HEK293T (cell line): Measurements from ENCODE around the gene USP30.

Experiments used
- CTCF ChIA-PET: fragments of 350-600 bp; formaldehyde crosslinking; extraction: SDS; loops from one replicate; lab custom pipeline; 2021; ENCODE audit warnings: antibody characterized with exemption, inconsistent platforms; lab: Yijun Ruan, JAX
- POLR2A ChIA-PET: fragments of 350-600 bp; formaldehyde crosslinking; extraction: SDS; loops from one replicate; lab custom pipeline; 2020; ENCODE audit warnings: antibody characterized with exemption, inconsistent platforms; lab: Yijun Ruan, JAX
- DNase-seq: peaks from one replicate; pipeline ENCODE4 v3.0.0; 2012; ENCODE audit warnings: mixed read lengths; ENCODE audit errors: extremely low spot score
- ARNT ChIP-seq: fragments of 450-650 bp; IDR thresholded peaks from 2 replicates; pipeline ENCODE4 v1.6.1; 2017; ENCODE audit warnings: mild to moderate bottlenecking
- BHLHE40 ChIP-seq: fragments of 450-650 bp; IDR thresholded peaks from 2 replicates; pipeline ENCODE4 v1.6.1; 2016; ENCODE audit warnings: mild to moderate bottlenecking, moderate library complexity, borderline replicate concordance
- CTBP1 ChIP-seq: fragments of 450-650 bp; IDR thresholded peaks from 2 replicates; pipeline ENCODE4 v1.6.1; 2016; ENCODE audit warnings: borderline replicate concordance
- ELF4 ChIP-seq: fragments of 450-650 bp; IDR thresholded peaks from 2 replicates; pipeline ENCODE4 v1.6.1; 2017; ENCODE audit warnings: antibody characterized with exemption
- FOXA1 ChIP-seq: fragments of 450-650 bp; IDR thresholded peaks from 2 replicates; pipeline ENCODE4 v1.6.1; 2016; ENCODE audit warnings: mild to moderate bottlenecking
- FOXK2 ChIP-seq: fragments of 450-650 bp; IDR thresholded peaks from 2 replicates; pipeline ENCODE4 v1.6.1; 2016; ENCODE audit warnings: mild to moderate bottlenecking
- FOXM1 ChIP-seq: fragments of 450-650 bp; IDR thresholded peaks from 2 replicates; pipeline ENCODE4 v1.6.1; 2017; ENCODE audit warnings: mild to moderate bottlenecking, borderline replicate concordance
- HDGF ChIP-seq: fragments of 450-650 bp; IDR thresholded peaks from 2 replicates; pipeline ENCODE4 v1.6.1; 2017; ENCODE audit warnings: antibody characterized with exemption, borderline replicate concordance
- L3MBTL2 ChIP-seq: fragments of 450-650 bp; conservative IDR thresholded peaks from 2 replicates; pipeline ENCODE4 v1.6.1; 2016; ENCODE audit warnings: mild to moderate bottlenecking
- LEF1 ChIP-seq: fragments of 450-650 bp; IDR thresholded peaks from 2 replicates; pipeline ENCODE4 v1.6.1; 2017; ENCODE audit warnings: mild to moderate bottlenecking, borderline replicate concordance
- NFRKB ChIP-seq: fragments of 450-650 bp; IDR thresholded peaks from 2 replicates; pipeline ENCODE4 v1.6.1; 2016; ENCODE audit warnings: mild to moderate bottlenecking, moderate library complexity
- PKNOX1 ChIP-seq: fragments of 450-650 bp; IDR thresholded peaks from 2 replicates; pipeline ENCODE4 v1.6.1; 2016
- SP1 ChIP-seq: fragments of 450-650 bp; IDR thresholded peaks from 2 replicates; pipeline ENCODE4 v1.6.1; 2017
- SUZ12 ChIP-seq: fragments of 450-650 bp; IDR thresholded peaks from 2 replicates; pipeline ENCODE4 v1.6.1; 2016; ENCODE audit warnings: mild to moderate bottlenecking
- TARDBP ChIP-seq: fragments of 450-650 bp; IDR thresholded peaks from 2 replicates; pipeline ENCODE4 v1.6.1; 2016
- ZNF384 ChIP-seq: fragments of 450-650 bp; IDR thresholded peaks from 2 replicates; pipeline ENCODE4 v1.6.1; 2016

The USP30 gene

GRCh38 chr12:109125791-109126190 lies 73.4 kb downstream of the USP30 start:
- no peak for DNase-seq
- CTCF ChIA-PET, result no interaction called here
- TF ChIP-seq PKNOX1, result no peak
- no peak for TF ChIP-seq ZNF384
- TF ChIP-seq CTBP1, result no peak
- TF ChIP-seq BHLHE40, result no peak
- POLR2A ChIA-PET, result no interaction called here

GRCh38 chr12:109126784-109127183 lies 74.4 kb downstream of the USP30 start:
- POLR2A ChIA-PET, result no interaction called here
- TF ChIP-seq TARDBP (no peak), FOXA1 (no peak), SUZ12 (no peak), SP1 (no peak)
- DNase-seq, result no peak
- CTCF ChIA-PET, result interaction anchor here (0.6 to 1.0 kb wide), 2 partner anchors 15 to 263 kb away, joined by 3 to 4 read pairs; no protein-coding TSS in a partner anchor

- CTCF ChIA-PET, result no interaction called here
- DNase-seq, result no peak
- no peak for TF ChIP-seq FOXA1
- TF ChIP-seq LEF1, result no peak
- POLR2A ChIA-PET, result no interaction called here
Measured at GRCh38 chr12:109127533-109128242, 75.3 kb downstream of the USP30 start.

GRCh38 chr12:109130297-109131153 lies 78.1 kb downstream of the USP30 start:
- POLR2A ChIA-PET, result no interaction called here
- DNase-seq, result no peak
- CTCF ChIA-PET, result interaction anchor here (0.6 kb wide), 1 partner anchor 15 kb away, joined by 4 read pairs; no protein-coding TSS in a partner anchor
- TF ChIP-seq L3MBTL2, result no peak
- no peak for TF ChIP-seq SUZ12
- TF ChIP-seq FOXK2, result no peak
- no peak for TF ChIP-seq HDGF
- TF ChIP-seq ELF4, result no peak
- no peak for TF ChIP-seq ARNT
- TF ChIP-seq NFRKB, result no peak

GRCh38 chr12:109131154-109132050 lies 79.0 kb downstream of the USP30 start:
- TF ChIP-seq SUZ12 (no peak), CTBP1 (no peak), L3MBTL2 (no peak), SP1 (no peak), NFRKB (no peak), PKNOX1 (no peak), ELF4 (no peak), ARNT (no peak), HDGF (no peak), FOXK2 (no peak), BHLHE40 (no peak), TARDBP (no peak), FOXA1 (no peak), LEF1 (no peak)
- ChIA-PET POLR2A (no interaction called here), CTCF (interaction anchor here (0.6 kb wide), 1 partner anchor 14 kb away, joined by 4 read pairs; no protein-coding TSS in a partner anchor)
- DNase-seq, result no peak

GRCh38 chr12:109134186-109134917 lies 82.0 kb downstream of the USP30 start:
- ChIA-PET CTCF (no interaction called here), POLR2A (no interaction called here)
- peak; percentile 52 for DNase-seq
- no peak for TF ChIP-seq SP1
- no peak for TF ChIP-seq CTBP1
- no peak for TF ChIP-seq HDGF
- TF ChIP-seq LEF1, result no peak
- no peak for TF ChIP-seq ARNT
- no peak for TF ChIP-seq NFRKB
- no peak for TF ChIP-seq ZNF384
- no peak for TF ChIP-seq FOXA1
- no peak for TF ChIP-seq ELF4
- no peak for TF ChIP-seq L3MBTL2
- TF ChIP-seq BHLHE40, result no peak
- TF ChIP-seq PKNOX1, result no peak
- TF ChIP-seq FOXK2, result no peak
- TF ChIP-seq TARDBP, result no peak
- TF ChIP-seq FOXM1, result no peak
- no peak for TF ChIP-seq SUZ12
